Stimulated activated CD4-positive, alpha-beta T cell treated with anti-CD3 and anti-CD28 coated beads, TNF-alpha, amount 100 ng/mL, for 4 hours (primary cell): ENCODE data around the gene IFNGR2.
A peak's percentile ranks its signal among the peaks of the same experiment; 100 is the strongest.
"Not testable (repeated sequence)": the region's sequence is repeated elsewhere in the genome, so short reads cannot be mapped to it uniquely, and the experiment has no call there.

Source experiments
- DNase-seq, 3 experiments: peaks; one replicate each; pipeline ENCODE4 v3.0.0-alpha.2; 2020; ENCODE audit warnings: low read depth in 3 of 3

Gene IFNGR2

DNA sequence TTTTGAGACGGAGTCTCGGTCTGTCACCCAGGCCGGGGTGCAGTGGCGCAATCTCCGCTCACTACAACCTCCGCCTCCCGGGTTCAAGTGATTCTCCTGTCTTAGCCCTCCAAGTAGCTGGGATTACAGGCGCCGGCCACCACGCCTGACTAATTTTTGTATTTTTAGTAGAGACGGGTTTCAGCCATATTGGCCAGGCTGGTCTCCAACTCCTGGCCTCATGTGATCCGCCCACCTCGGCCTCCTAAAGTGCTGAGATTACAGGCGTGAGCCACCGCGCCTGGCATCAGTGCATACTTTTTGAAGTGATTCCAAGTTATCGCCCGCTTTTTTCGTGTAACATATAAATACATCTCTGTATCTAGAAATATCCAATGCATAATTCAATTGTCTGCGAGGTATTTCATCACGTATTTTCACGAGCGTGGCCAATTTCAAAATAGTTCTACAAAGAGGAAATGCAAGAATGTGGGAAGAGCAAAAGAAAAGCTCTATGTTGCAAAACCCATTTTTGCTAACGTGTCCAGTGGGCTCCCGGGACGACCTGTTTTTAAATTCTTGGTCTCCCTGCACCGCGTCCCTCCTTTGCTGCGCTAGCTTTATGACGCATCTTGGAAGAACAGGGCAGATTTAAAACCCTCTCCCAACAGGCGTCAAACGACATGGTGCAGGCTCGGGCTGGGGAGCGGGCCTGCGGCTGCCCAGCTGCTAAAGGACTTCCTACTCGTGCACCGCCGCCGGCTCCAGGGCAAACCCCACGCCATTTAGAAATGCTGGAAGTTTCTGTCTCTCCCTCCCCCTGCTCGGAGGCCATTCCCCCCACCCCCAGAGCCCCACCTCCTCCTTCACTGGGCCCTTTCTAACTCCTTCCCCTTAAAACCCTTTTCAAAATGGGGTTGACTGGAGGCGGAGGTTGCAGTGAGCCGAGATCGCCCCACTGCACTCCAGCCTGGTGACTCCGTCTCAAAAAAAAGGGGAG lies 923 bp upstream of the IFNGR2 start:
- DNase-seq = no peak

DNA sequence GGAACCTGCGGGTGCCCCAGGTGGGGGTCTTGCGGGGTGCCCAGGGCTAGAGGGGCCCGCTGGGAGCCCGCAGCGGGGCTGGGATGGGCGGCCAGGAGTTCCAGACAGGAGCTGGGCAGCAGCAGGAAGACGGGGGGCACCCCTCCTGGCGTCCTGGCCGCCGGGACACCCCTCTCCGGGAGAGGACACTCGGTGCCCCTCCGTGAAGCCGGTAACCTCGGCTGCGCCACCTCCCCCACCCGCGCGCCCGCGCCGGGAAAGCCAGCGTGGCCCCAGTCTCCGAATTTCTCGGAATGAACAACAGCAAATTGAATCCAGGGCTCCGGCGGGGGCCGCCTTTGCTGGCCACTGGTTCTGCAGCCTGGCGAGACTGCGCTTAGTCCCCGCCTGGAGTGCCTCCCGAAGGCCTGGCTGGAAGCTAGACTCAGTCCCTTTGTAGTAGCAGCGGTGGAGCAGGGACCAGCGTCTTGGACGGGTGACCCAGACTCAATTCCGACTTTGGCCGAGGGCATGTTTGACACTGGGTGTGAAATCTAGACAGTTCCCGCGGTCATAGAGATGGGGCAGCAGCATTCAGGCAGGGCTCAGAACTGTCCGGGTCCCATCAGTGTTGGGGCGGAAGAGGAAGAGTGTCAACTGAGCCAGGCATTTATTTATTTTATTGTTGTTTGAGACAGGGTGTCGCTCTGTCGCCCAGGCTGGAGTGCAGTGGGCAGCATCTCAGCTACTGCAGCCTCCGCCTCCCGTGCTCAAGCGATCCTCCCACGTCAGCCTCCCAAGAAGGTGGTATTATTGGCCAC lies 773 bp downstream of the IFNGR2 start:
- peak in 1 of 3 experiments; percentile 22 for DNase-seq

DNA sequence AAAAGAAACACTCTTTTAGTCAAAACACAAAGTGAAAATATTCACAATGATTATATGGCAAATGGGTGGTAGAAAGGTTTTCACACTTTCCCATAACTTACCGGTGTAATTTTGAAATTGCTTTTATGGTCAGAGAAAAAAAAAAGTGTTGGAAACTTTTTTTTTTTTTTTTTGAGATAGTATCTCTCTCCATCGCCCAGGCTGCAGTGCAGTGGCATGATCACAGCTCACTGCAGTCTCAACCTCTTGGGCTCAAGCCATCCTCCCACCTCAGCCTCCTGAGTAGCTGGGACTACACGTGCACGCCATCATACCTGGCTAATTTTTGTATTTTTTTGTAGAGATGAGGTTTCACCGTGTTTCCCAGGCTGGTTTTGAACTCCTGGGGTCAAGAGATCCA lies 3.3 kb downstream of the IFNGR2 start:
- no peak for DNase-seq

DNA sequence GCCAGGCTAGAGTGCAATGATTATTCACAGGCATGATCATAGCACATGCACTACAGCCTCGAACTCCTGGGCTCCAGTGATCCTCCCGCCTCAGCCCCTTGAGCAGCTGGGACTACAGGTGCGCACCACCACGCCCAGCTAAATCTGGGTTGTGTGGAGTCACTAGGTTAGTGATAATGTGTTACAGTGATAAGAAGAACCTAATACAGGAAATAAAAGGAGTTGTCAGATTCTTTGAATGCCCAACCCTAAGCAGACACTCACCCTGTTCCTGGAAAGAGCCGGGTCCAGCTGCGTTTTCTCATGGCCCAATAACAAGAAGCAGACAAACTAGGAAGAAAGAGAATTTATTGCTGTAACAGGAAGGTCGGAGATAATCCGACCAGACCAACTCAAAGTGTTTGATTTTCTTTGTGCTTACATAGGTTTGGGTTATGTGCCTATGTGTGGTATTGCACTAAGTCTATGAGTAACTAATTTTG lies 8.8 kb downstream of the IFNGR2 start:
- DNase-seq = no peak

DNA sequence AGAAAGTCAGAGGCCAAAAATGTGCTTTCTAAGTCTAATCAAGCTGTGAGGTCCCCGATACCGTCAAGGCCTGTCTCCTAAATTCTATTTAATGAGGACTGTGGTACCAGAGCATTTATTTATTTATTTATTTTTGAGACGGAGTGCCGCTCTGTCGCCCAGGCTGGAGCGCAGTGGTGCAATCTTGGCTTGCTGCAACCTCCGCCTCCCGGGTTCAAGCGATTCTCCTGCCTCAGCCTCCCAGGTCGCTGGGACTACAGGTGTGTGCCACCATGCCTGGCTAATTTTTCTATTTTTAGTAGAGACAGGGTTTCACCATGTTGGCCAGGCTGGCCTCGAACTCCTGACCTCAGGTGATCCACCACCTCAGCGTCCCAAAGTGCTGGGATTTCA lies 9.2 kb downstream of the IFNGR2 start:
- not testable (repeated sequence) for DNase-seq

DNA sequence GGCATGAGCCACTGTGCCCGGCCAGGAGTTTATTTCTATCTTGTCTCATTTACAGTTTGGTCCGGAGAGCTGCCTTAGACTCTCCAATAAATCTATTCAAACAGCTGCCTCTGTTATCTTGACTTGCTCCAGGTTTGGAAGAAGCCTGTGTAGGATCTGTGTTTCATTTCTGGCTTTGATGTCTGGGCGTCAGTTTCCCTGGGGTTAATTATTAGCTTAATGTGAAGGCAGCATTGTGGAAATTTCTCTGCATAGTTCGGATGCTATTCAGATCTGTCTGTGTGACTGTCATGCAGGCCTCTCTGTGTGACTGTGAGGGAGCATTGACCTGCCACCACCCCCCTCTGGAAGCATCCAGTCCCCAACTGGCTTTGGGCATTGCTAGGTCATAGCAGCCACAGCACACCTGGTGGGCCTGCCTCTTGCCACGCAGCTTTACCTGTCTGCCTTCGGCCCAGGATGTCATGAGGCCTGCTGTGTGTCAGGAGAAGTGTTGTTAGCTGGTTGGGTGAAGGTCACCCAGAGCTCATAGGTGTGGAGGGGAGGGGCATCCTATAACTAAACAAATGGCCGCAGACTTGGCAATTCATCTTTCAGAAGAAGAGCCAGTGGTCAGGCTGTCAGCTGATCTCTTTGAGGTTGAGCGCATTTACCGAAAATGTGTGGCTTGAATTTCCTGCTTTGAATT lies 9.8 kb downstream of the IFNGR2 start:
- DNase-seq = no peak

DNA sequence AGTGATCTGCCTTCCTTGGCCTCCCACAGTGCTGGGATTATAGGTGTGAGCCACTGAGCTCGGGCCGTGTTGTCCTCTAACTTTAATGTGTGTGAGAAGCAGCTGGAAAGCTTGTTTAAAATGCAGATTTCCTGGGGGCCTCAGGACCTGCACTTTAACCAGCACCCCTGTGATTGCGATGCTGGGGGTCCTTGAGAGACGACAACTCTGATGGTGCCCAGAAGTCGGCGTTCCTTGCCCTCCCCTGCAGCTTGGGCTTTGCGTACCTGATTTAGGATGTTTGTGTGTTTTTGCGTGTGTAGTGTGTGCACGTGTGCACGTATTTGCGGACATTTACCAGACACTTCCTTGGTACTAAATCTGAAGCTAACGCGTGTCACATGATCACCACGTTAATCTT lies 10.9 kb downstream of the IFNGR2 start:
- no peak for DNase-seq

DNA sequence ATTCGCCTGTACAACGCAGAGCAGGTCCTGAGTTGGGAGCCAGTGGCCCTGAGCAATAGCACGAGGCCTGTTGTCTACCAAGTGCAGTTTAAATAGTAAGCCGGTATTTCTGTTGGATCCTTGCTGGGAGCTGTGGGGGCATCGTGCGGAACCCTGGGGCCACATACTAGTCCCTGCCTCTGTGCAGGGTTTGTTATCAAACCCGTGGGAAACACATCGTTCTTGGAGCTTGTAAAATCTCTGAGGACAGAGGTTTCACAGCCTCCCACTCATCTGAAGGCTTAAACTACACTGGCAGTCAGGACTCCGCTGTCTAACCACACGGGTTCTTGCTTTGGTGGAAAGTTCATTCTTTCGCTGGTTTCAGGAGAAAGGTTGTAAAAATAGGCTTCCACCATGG lies 11.7 kb downstream of the IFNGR2 start:
- DNase-seq = no peak

DNA sequence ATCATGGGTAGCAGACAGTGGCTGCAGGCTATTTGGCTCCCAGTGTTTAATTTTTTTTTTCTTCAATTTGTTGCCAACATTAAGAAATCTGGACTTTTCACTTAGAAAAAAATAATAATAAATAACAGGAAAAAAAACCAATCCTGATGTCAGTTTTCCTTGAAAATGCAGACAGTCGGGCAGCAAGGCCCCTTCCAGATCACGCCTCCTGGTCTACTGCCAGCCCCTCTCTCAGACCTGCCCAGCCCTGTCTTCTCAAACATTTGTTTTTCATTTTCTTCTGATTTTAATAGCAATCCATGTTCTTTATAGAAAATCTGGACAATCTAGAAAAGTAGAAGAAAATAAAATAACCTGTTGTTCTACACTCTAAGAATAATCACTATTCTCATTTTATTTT lies 15.5 kb downstream of the IFNGR2 start:
- DNase-seq = no peak

DNA sequence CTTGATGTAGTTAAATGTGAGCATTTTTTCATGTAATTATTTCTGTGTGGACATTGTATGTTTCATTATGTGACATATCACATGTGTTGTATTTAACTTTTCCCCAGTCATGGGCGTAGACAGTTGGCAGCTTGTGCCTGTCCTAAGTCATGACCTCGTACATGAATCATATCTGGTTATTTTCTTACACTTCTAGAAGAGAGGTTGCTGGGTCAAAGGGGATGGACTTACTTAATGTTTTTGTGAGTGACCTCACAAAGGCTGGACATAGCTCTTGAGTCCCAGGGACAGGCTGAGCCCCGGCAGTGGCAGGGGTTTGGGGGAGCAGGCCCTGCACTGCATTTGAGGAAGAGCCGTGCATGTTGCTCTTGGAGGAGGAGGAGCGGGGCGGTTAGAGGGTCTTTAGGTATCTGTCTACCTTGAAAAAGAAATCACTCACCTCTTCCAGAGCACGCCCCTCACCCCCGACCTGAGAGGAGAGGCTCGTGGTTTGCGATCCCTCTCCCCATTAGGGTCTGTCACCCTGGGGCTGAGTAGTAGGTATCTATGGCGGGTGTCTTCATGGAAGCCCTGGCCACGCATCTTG lies 16.4 kb downstream of the IFNGR2 start:
- no peak for DNase-seq

DNA sequence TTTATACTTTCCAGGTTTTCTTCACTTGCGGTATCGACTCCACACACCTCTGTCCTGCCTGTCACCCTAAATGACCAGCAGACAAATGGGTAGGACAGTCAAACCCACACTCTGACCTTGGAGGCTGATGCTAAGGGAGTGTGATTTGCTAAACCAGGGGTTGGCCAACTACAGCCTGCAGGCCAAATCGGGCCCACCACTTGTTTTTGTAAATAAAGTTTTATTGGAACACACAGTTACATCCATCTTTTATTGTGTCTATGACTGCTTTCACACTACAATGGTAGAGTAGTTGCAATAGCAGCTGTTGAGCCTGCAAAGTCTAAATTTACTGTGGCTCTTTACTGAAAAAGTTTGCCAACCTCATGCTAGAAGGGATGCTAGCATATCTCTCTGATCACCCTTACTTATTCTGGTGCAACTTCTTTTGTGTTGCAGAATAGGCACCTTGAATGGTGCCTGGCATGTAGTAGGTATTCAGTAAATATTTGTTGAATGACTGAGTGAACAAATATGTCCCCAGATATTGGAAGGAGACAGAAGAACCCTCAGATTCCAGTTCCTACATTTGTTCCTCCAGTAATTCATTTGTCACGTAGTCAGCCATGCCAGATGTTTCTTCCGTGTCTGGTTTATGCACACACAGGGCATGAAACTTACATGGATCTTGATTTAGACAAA lies 18.6 kb downstream of the IFNGR2 start:
- DNase-seq = no peak

DNA sequence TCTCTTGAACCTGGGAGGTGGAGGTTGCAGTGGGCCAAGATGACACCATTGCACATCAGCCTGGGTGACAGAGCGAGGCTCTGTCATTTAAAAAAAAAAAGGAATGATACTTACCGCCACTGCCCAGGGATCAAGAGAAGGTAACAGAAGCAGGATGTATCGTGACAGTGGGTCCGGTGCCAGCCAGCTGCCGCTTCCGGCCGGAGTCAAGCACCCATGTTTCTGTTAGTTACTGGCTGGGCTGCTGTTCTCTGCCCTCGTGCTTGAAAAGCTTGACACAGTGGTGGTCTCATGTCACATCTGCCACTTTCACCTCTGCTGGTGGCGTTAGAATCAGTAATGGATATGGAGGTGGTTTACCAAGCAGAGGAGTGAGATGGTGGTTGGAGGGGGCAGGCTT lies 21.0 kb downstream of the IFNGR2 start:
- DNase-seq = no peak

DNA sequence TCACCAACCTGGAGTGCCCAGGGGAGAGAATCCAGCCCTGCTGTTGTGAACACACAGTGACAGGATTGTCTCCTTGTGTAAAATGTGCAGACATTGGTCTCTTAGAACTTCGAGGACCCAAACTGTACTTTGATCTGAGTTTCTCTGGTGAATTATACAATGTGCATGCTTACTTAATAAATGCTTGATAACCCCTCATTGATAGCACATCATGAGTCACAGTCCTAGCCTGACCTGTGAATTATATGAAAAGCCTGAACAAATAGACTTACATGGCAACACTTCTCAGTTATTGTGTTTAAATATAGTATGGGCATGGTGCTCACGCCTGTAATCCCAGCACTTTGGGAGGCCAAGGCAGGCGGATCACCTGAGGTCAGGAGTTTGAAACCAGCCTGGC lies 22.6 kb downstream of the IFNGR2 start:
- DNase-seq = no peak

DNA sequence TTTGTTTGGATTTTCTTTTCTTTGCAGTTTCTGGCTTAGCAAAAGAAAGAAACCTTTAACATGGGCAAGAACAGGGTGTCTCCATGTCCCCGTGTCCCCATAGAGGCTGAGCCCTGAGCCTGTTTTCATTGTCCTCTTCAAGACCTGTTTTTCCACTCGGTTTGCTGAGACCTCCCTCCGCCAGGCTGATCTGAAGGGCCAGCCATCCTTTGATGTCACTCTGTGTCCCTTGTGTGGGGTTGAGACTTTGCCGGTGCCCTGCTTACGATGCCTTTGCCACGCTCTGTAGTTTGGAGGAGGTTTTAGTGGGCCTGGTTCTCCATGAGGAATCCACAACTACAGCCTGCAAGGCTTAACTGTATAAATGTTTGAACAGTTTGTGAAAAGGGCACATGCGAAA lies 23.8 kb downstream of the IFNGR2 start:
- no peak for DNase-seq

DNA sequence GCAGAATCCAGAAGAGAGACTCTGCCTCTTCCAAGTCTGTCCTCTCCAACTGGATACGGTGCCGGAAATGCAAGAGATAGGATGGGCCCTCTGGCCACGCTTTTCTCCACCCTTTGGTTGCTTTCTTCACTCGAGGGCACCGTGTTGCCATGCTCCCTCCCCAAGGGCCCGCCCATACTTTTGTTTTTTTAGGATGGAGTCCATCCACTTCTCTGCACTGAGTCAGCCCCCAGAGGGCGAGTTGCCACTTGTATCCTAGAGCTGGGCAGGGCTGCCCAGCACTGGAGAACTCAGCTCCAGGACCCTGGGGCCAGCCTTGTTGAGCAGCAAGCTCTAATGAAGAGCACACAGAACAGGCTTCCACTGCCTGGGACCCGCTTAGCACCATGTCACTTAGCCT lies 25.5 kb downstream of the IFNGR2 start:
- no peak for DNase-seq

DNA sequence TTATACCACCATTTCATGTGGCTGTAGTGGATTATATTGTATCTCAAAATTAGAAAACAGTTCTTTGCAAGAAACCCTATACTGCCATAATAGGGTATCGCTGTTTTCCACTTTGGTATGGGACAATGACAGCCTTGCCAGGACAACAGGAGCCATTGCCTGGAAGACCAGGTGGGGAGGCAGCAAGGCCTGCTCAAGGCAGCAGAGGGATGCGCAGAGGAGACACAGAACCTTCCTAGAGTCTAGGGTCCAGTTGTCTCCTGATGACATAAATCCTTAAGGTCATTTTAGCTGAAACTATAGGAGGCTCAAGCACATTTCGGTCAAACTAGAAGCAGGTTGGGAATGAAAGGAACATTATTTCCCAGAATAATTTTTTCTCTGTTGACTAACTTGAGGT lies 27.6 kb downstream of the IFNGR2 start:
- no peak for DNase-seq

DNA sequence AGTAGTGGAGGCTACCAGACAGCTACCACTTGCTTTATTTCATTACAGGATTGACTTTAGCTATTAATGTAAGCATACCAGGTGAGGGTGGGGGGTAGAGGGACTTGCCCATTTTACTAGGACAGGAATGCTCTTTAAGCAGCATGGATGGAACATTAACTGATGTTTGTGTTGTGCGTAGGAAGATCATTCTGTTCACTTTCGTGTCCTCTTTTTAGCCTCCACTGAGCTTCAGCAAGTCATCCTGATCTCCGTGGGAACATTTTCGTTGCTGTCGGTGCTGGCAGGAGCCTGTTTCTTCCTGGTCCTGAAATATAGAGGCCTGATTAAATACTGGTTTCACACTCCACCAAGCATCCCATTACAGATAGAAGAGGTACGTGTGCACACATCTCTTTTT lies 29.3 kb downstream of the IFNGR2 start:
- no peak for DNase-seq

DNA sequence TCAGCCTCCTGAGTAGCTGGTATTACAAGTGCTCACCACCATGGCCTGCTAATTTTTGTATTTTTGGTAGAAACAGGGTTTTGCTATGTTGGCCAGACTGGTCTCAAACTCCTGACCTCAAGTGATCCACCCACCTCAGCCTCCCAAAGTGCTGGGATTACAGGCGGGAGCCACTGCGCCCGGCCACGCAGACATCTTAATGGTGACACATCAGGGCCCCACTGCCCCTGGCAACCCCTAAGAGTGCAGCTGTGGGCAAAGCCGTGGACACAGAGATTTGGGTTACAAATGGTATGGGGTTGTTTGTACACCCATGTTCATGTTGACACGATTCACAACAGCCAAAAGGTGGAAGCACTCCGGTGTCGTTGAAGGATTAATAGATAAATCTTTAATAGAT lies 29.8 kb downstream of the IFNGR2 start:
- no peak for DNase-seq

DNA sequence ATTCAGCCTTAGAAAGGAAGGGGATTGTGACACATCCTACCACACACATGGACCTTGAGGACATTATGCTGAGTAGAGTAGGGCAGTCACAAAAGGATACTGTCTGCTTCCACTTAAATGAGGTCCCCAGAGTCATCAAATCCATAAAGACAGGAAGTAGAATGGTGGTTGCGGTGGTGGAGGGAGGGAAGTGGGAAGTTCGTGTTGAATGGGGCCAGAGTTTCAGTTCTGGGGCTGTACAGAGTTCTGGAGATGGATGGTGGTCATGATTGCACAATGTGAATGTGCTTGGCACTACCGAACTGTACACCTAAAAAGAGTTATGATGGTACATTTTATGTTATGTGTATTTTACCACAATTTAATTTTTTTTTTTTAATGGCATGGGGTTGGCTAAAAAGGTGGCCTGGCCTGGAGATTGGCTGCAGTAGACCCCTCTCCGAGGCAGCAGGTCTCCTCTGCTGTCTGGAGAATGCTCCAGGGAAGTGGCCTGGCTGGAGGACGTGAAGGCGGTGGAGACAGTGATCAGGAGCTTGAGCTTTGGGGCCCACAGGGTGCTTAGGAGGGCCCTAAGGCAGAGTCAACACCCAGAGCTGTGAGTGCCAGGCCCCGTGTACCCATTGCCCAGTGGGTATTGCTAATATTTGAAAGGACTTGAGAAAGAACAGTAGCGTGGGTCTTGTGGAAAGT lies 30.4 kb downstream of the IFNGR2 start:
- no peak for DNase-seq

DNA sequence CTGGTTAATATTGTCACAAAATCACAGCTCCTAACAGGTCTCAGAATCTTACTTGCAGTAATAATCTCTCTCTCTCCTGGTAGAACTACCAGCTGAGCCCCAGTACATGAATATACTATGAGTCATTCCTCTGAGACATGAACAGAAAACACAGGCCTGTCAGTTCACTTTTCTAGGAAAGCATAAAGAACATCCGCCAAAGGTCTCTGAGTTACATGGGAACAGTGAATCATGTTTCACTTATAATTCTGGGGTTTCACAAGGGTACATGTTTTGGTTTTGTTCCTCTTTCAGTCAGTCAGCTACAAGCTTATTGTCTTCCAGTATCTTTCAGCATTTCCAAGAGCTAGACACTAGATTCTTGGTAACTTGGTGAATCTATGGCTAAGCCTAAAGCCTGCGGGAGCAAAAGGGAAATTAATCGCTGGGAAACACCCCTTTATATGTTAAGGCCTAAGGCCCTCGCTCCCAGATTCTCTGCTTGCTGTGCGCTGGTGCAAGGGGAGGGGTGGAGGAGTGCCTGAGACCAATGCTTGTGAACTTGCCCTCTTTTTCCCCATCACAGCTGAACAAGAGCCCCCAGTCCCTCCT lies 31.7 kb downstream of the IFNGR2 start:
- DNase-seq = peak in 1 of 3 experiments; percentile 7
